DND-41 (cell line): ENCODE results near the gene RSPH3.

Source experiments
- ATAC-seq: fragments of 200-7000 bp; cut with Tn5 transposase; 3 replicates; pipeline ENCODE4 v1.9.1; 2021; ENCODE audit warnings: low read depth; ENCODE audit not compliant: insufficient read depth
- DNase-seq: peaks from one replicate; pipeline ENCODE4 v3.0.0-alpha.2; 2020
- H2AFZ ChIP-seq: 2 replicates; pipeline ENCODE4 v1.6.0; 2012; ENCODE audit warnings: low read depth, low read length
- H3K27ac ChIP-seq: 2 replicates; pipeline ENCODE4 v1.5.1; 2012; ENCODE audit warnings: low read length, inconsistent platforms
- H3K27me3 ChIP-seq: fragments of 200-600 bp; sonication (generic); 2 replicates; pipeline ENCODE4 v1.6.0; 2012; ENCODE audit warnings: low read length, mild to moderate bottlenecking, inconsistent platforms; ENCODE audit not compliant: insufficient read depth, poor library complexity
- H3K36me3 ChIP-seq: 2 replicates; pipeline ENCODE4 v1.5.1; 2012; ENCODE audit warnings: low read length, inconsistent platforms; ENCODE audit not compliant: insufficient read depth
- H3K4me1 ChIP-seq: 2 replicates; pipeline ENCODE4 v1.5.1; 2012; ENCODE audit warnings: mild to moderate bottlenecking, low read length; ENCODE audit not compliant: insufficient read depth
- H3K4me2 ChIP-seq: 2 replicates; pipeline ENCODE4 v1.6.0; 2012; ENCODE audit warnings: mild to moderate bottlenecking, moderate library complexity, low read length, inconsistent platforms; ENCODE audit not compliant: insufficient read depth
- H3K4me3 ChIP-seq, 2 experiments: fragments of 200-600 bp in 1 of 2; shearing (Covaris generic) in 1 of 2; 2 replicates each; pipeline ENCODE4 v1.5.1; 2012 to 2016; ENCODE audit warnings: inconsistent platforms in 2 of 2, low read length in 2 of 2, mild to moderate bottlenecking in 2 of 2, low read depth in 1 of 2, moderate library complexity in 1 of 2
- H3K79me2 ChIP-seq: 2 replicates; pipeline ENCODE4 v1.6.0; 2012; ENCODE audit warnings: low read length, inconsistent platforms; ENCODE audit not compliant: insufficient read depth
- H3K9ac ChIP-seq: 2 replicates; pipeline ENCODE4 v1.6.0; 2012; ENCODE audit warnings: low read depth, mild to moderate bottlenecking, inconsistent platforms, low read length, moderate library complexity
- H3K9me3 ChIP-seq: 2 replicates; pipeline ENCODE4 v1.5.1; 2012; ENCODE audit warnings: low read length, moderate library complexity, mild to moderate bottlenecking, inconsistent platforms; ENCODE audit not compliant: insufficient read depth, severe bottlenecking
- H4K20me1 ChIP-seq: 2 replicates; pipeline ENCODE4 v1.6.0; 2012; ENCODE audit warnings: low read length; ENCODE audit not compliant: insufficient read depth
- EZH2 ChIP-seq: IDR thresholded peaks from 3 replicates; pipeline ENCODE4 v1.6.1; 2012; ENCODE audit warnings: borderline replicate concordance, low read depth, mild to moderate bottlenecking, moderate library complexity, low read length, inconsistent platforms; ENCODE audit not compliant: severe bottlenecking
- TF ChIP-seq, protein P1 (sequence below): IDR thresholded peaks from 2 replicates; pipeline ENCODE4 v1.5.1; 2012; ENCODE audit warnings: borderline replicate concordance, low read length, moderate library complexity, mild to moderate bottlenecking; ENCODE audit not compliant: poor library complexity, severe bottlenecking; ENCODE audit errors: extremely low read depth

Gene RSPH3

DNA sequence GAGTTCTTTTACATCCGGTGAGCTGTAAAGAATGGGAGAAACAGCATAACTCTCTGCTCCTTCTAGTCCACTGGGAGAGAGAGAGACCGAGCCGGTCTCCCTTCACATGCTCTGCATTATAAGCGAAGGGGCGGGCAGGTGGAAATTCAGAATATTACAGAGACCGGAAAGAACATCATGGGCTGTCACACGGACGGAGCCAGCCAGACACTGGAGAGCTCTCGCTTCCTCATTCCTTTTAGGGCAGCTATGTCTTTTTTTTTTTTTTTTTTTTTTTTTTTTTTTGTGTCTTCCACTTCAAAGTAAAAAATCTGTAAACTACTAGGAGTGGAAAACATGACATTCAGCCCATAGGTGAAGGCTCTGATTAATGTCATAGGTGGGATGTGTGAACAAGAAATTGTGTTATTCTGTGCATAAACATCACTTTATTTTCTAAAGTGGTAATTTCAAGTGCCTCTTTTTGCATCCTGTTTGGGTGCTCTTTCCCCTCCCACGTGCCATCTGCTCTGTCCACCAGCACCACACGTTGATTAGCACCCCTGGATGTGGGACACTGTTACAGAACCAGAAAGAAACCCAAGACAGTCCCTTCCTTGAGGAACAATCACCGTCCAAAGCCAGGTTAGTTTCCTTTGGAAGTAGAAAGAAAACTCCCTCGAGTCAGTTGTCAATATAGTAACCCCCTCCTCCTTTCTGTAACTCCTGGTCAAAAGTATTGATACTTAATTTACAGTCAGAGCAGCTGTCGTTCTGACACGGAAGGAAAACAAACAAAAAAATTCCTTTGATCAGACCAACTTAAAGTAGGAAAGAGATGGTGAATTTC is 45.1 kb upstream of the RSPH3 start, which contains the start of gene TAGAP:
TSS of gene TAGAP (minus strand) at position 93 of the 829 bp plus-strand sequence. CDS start 845 bp downstream, outside the sequence.
- Histone ChIP-seq H3K79me2 (no peaks in the 10 kb centered on the region), H3K9me3 (no peaks in the 10 kb centered on the region), H2AFZ (peak within 1 kb of the TSS; percentile 67), H3K4me3 (peak within 1 kb of the TSS; percentile 41 to 65), H3K4me2 (peak within 1 kb of the TSS; percentile 69), H3K27me3 (no peaks in the 10 kb centered on the region), H3K27ac (peak within 1 kb of the TSS; percentile 80), H3K36me3 (peaks cover 28% of the 10 kb centered on the region), H3K9ac (peak within 1 kb of the TSS; percentile 60), H3K4me1 (peaks cover 41% of the 10 kb centered on the region), H4K20me1 (no peaks in the 10 kb centered on the region)
- TF ChIP-seq, protein P1, sequence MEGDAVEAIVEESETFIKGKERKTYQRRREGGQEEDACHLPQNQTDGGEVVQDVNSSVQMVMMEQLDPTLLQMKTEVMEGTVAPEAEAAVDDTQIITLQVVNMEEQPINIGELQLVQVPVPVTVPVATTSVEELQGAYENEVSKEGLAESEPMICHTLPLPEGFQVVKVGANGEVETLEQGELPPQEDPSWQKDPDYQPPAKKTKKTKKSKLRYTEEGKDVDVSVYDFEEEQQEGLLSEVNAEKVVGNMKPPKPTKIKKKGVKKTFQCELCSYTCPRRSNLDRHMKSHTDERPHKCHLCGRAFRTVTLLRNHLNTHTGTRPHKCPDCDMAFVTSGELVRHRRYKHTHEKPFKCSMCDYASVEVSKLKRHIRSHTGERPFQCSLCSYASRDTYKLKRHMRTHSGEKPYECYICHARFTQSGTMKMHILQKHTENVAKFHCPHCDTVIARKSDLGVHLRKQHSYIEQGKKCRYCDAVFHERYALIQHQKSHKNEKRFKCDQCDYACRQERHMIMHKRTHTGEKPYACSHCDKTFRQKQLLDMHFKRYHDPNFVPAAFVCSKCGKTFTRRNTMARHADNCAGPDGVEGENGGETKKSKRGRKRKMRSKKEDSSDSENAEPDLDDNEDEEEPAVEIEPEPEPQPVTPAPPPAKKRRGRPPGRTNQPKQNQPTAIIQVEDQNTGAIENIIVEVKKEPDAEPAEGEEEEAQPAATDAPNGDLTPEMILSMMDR: no peak
- TF ChIP-seq EZH2: no peak
- DNase-seq (peak; percentile 87), ATAC-seq (peak; percentile 87)

DNA sequence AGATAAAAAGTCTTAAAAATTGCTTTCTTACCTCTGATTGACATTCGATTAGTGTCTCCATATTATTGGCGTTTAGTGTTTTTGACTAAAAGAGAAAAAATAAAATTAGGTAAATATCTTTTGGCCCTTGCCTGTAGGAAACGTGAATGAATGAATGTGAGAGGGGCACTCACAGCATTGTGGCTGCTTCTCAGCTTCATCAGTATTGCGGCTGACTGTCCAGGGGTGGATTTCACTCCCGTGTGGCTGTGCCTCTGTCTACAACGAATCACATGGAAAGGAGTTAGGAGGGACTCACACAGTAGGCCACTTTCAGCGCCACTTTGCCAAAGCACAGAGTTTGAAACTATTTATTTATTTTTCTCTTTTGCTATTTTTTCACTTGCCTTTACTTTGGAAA is 43.9 kb upstream of the RSPH3 start:
- Histone ChIP-seq H3K27ac (peak overlapping the region; percentile 80), H3K4me1 (peaks cover 41% of the 10 kb centered on the region), H4K20me1 (no peaks in the 10 kb centered on the region; the same call in 1 of the 2 replicates), H3K9ac (peak overlapping the region; percentile 60), H3K27me3 (no peaks in the 10 kb centered on the region), H3K79me2 (no peaks in the 10 kb centered on the region), H3K9me3 (no peaks in the 10 kb centered on the region), H3K4me3 (peak overlapping the region; percentile 41 to 65; a peak in 3 of 4 replicates), H2AFZ (peak overlapping the region; percentile 42; the same call in 1 of the 2 replicates), H3K36me3 (peaks cover 39% of the 10 kb centered on the region), H3K4me2 (peak overlapping the region; percentile 69)
- 0 out of 3 replicates have a peak, but pooled peaks have one; percentile 25 for ATAC-seq
- peak; percentile 32 for DNase-seq
- no peak for TF ChIP-seq EZH2
- TF ChIP-seq, protein P1: no peak

DNA sequence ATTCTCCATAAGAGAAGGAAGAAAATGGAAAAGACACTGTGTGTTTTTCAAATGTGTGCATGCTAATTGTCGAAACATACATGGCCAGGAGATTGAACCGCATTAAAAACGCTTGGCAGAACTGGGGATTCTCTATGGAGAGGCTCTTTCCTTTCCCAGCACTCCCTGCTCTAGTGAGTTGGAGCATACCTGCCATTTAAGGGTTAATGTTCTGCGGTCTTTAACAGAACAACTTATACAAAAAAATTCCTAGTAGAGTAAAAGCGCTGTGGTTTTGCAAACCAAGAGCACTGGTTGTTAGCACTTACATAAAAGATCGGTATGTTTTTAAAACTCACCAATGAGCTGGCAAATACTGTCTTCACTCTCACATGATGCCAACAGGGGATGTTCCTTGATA is 43.2 kb upstream of the RSPH3 start:
- H2AFZ ChIP-seq: no peak overlapping the region
- H3K4me3 ChIP-seq: peak overlapping the region; percentile 41 to 65; a peak in 3 of 4 replicates
- ATAC-seq (peak; percentile 73), DNase-seq (peak; percentile 61)
- H3K4me1 ChIP-seq: peaks cover 41% of the 10 kb centered on the region
- peak overlapping the region; percentile 82 for H3K27ac ChIP-seq
- no peaks in the 10 kb centered on the region for H3K79me2 ChIP-seq
- peak overlapping the region; percentile 69 for H3K4me2 ChIP-seq
- H3K9ac ChIP-seq: peak overlapping the region; percentile 60
- H3K27me3 ChIP-seq: no peaks in the 10 kb centered on the region
- peaks cover 44% of the 10 kb centered on the region for H3K36me3 ChIP-seq
- no peaks in the 10 kb centered on the region; the same call in 1 of the 2 replicates for H4K20me1 ChIP-seq
- no peak for TF ChIP-seq EZH2
- TF ChIP-seq, protein P1: no peak
- no peaks in the 10 kb centered on the region for H3K9me3 ChIP-seq
